Measurements from ENCODE around the gene MED17.

- TF ChIP-seq, protein P1, sequence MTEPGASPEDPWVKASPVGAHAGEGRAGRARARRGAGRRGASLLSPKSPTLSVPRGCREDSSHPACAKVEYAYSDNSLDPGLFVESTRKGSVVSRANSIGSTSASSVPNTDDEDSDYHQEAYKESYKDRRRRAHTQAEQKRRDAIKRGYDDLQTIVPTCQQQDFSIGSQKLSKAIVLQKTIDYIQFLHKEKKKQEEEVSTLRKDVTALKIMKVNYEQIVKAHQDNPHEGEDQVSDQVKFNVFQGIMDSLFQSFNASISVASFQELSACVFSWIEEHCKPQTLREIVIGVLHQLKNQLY (CRISPR knock-in tag; IDR thresholded peaks at IDR 0.05): no peak
- TF ChIP-seq PREB (CRISPR knock-in tag; IDR thresholded peaks at IDR 0.05; ENCODE audit: borderline replicate concordance): no peak
- TF ChIP-seq, protein P2, sequence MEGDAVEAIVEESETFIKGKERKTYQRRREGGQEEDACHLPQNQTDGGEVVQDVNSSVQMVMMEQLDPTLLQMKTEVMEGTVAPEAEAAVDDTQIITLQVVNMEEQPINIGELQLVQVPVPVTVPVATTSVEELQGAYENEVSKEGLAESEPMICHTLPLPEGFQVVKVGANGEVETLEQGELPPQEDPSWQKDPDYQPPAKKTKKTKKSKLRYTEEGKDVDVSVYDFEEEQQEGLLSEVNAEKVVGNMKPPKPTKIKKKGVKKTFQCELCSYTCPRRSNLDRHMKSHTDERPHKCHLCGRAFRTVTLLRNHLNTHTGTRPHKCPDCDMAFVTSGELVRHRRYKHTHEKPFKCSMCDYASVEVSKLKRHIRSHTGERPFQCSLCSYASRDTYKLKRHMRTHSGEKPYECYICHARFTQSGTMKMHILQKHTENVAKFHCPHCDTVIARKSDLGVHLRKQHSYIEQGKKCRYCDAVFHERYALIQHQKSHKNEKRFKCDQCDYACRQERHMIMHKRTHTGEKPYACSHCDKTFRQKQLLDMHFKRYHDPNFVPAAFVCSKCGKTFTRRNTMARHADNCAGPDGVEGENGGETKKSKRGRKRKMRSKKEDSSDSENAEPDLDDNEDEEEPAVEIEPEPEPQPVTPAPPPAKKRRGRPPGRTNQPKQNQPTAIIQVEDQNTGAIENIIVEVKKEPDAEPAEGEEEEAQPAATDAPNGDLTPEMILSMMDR (IDR thresholded peaks at IDR 0.05): no peak
Observed at GRCh38 chr11:93852242-93852641, 68.2 kb downstream of the MED17 start.

All from WTC11 (cell line).